SIG-M5 (cell line): ENCODE measurements around the gene CRNN.

Experiments used
- DNase-seq: peaks from one replicate; lab custom pipeline; 2025; lab: John Stamatoyannopoulos, UW

CRNN gene

DNA sequence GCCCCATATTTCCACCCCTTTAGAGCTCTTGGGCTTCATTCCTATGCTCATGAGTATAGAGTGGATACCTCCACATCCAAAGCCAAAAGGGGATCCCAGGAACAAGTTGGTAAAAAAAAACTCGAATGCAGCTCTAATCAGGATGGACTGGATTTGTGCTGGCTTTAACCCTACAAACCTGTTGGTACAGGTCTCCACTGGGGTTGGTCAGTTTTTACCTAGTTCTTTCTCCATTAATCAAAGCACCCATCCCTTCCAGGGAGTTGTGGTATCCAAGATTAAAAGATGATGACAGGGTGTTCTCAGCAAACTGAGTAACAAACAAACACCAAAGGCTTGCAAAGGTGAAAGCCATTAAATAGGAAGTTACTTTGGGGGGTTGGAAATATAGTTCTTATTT is 5.9 kb upstream of the CRNN start:
- DNase-seq = no peak

DNA sequence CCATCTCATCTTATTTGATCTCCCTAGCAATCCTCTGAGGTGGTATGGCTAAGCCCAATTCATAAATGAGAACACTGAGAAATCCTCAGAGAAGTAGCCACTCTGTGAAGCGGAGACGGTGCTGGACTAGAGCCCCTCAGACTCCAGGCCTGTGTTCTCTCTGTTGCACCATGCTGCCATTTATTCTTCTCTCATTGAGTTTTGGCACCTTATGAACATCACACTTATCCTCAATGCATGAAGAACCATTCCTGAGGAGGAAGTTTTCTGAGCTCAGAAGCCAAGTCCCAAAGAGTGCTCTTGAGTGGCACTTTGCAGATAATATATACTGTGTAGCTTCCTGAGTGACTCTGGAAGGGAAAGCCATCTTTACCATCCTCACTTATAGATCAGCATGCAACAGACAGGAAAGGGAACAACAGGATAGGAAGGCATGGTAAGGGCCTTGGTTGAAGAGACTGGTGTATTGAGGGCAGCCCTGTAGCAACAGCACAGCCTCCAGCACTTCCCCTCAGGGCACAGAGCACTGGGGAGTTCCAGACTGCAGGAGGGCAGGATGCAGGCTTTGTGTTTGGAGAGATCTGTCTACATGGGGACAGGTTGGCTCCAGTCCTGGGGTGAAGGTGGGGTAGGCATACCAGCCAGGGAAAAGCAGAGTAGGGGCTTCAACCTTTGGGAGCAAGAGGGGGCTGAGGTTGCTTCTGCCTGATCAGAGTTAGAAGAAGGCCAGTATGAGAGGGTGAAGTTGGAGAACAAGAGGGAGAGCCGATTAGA is 1.6 kb upstream of the CRNN start:
- no peak for DNase-seq

DNA sequence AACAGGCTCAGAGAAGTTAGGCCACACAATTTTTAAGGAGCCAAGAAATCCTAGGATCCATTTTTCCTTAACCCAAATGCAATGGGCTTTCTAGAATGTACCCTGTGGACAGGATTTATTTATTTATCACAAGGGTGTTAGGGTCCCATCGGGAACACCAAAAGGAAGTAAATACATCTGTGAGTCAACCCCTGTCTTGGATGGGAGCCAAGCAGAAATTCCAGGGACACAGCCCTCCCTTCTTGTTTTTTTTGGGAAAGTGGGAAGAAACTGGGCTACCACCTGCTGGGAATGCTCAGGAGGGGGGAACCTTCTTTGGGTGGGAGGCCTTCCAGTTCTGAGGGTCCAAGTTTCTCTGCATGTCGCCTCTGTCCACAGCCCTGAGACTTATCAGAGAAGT is 1.3 kb downstream of the CRNN start:
- DNase-seq = no peak

GRCh38 chr1:152411134-152411533 is 2.9 kb downstream of the CRNN start:
- no peak for DNase-seq

DNA sequence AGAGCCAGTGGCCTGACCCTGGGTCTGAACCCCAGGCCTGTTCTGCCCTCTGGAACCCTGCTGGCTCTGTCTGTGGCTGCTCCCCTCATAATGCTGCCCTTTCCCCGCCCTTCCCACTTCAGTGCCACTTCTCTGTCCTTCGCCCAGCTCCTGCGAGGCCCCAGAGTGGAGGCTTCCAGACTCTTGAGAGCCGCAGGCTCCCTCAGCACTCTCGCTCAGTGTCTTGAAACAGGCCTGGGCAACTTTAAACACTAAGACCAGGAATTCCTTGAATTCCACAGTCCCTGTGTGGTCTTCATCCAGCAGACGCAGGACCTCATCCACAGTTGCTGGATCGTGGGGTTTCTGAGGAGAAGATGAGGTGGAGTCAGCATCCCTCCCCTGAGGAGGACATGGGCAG is 3.5 kb downstream of the CRNN start:
- no peak for DNase-seq

DNA sequence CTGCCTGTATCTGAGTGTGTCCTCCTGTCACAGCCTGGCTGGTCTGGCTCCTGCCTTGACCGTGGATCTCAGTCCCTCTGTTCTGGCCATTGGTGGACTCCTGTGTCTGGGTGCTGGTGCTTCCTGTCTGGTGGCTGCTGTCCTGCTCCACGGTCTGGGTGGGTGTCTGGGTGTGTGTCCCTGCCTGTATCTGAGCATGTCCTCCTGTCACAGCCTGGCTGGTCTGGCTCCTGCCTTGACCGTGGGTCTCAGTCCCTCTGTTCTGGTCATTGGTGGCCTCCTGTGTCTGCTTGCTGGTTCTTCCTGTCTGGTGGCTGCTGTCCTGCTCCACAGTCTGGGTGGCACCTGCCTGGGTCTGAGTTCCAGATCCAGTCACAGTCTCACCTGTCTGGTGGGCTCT is 4.0 kb downstream of the CRNN start:
- no peak for DNase-seq

GRCh38 chr1:152408664-152409063 is 5.4 kb downstream of the CRNN start:
- DNase-seq = no peak

- no peak for DNase-seq
Observed at GRCh38 chr1:152398812-152399698, 15.0 kb downstream of the CRNN start.

GRCh38 chr1:152397474-152397873 is 16.6 kb downstream of the CRNN start:
- no peak for DNase-seq

DNA sequence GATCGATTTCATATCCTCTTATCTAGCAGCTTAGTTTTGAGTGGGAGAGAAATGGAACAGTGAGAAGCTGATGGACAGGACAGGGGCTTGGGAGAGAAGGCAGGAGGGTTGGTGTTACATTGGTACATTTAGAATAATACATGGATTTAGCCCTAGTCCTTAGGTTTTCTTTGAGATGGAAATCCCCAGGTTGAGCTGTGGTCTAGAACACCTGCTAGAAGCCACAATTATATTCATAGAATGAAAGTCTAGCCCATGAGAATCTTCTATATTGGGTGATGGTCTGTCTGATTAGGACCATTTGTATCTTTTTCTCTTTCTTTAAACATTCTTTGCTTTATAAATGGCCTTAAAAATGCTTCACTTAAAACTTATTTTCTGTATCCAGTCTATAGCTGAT is 19.9 kb downstream of the CRNN start:
- no peak for DNase-seq

DNA sequence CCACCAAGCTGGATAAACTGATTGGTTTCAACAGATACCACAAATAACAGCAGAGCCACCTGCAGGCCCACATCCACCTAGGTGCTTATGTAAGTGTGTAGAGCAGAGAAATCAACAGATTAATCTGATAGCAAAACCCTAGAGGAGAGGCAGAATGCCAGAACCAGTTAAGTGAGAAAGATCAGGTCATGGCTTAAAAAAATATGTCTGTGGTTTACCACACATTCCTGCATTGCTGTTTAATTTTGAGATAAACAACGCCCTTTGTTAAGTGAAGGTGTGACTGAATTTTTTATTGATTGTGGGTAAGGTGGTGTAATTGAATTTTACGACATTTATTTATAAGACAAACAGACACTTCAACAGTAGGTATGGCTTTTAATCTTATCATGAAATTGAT is 21.2 kb downstream of the CRNN start:
- DNase-seq = no peak

- DNase-seq = no peak
Observed at GRCh38 chr1:152388889-152389288, 25.2 kb downstream of the CRNN start.

GRCh38 chr1:152386940-152387339 is 27.1 kb downstream of the CRNN start:
- no peak for DNase-seq

GRCh38 chr1:152380932-152381331 is 33.1 kb downstream of the CRNN start:
- DNase-seq = no peak

DNA sequence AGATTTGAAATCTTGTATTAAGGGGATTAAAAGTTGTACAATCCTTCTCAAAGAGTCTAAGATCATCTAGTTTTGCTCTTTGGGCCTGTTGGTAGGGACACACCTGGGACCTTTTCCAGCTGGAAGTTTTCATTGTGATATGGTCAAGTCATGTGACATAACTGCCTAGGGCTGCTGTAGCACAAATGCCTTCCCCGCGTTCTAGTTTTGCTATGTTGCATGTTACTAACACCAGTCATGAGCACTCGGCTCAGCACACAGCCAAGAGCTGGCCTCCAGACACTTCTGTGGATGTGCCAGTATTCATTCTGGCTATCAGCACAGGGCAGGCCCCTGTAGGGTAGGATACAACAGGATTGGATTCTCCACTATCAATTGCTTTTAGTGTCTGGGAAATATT is 39.6 kb downstream of the CRNN start:
- no peak for DNase-seq

DNA sequence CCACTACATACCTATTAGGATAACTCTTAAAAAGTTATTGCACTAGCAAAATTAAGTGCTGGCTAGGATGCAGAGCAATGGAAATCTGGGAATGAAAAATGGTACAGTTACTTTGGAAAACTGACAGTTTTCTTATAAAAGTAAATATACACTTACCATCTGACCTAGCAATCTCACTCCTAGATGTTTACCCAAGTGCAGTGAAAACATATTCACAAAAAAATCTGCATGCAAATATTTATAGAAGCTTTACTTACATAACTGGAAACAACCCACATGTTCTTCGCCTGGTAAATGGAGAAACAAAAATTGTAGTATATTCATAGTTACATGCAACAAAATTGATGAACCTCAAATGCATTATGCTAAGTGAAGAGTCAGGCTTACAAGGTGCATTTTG is 41.4 kb downstream of the CRNN start:
- DNase-seq = no peak

- no peak for DNase-seq
Observed at GRCh38 chr1:152367436-152367835, 46.6 kb downstream of the CRNN start.

DNA sequence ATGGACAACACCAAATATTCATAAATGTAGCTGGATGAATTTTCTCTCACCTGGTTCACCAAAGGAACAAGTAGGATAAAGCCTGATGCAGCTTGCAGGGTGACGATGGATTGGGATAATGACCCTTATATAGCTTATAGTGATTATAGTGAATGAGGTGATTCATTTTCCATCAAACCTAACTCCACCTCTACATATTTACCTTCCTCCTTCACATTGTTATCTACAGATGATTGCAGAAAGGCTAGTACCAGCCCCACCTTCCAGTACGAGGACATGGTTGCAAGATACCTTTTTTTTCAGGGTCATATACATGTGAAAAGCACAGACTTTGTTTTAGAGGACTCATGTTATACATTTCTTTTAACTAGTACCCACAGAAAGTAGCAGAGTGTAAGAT is 54.2 kb downstream of the CRNN start, which contains the start of gene FLG2:
Gene FLG2 (minus strand): TSS at position 101 of the 400 bp plus-strand sequence. CDS start 1,122 bp downstream, outside the sequence.
- DNase-seq = no peak
